ENCODE measurements around the gene LAMC3.

DNA sequence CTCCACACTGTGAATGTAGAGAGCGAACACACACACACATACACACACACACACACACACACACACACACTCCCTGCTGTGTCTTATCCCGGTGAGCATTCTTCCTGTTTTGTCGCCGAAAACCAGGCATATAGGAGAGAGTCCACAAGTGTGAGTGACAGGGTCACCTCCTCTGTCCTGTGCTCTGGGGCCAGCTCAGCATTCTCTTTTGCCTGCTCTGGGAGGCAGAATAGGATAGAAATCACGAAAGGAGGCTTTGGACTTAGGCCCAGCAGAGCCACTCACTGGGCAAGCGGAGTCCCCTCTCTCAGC, 3.0 kb downstream of the LAMC3 start:
- TF ChIP-seq, protein P1, sequence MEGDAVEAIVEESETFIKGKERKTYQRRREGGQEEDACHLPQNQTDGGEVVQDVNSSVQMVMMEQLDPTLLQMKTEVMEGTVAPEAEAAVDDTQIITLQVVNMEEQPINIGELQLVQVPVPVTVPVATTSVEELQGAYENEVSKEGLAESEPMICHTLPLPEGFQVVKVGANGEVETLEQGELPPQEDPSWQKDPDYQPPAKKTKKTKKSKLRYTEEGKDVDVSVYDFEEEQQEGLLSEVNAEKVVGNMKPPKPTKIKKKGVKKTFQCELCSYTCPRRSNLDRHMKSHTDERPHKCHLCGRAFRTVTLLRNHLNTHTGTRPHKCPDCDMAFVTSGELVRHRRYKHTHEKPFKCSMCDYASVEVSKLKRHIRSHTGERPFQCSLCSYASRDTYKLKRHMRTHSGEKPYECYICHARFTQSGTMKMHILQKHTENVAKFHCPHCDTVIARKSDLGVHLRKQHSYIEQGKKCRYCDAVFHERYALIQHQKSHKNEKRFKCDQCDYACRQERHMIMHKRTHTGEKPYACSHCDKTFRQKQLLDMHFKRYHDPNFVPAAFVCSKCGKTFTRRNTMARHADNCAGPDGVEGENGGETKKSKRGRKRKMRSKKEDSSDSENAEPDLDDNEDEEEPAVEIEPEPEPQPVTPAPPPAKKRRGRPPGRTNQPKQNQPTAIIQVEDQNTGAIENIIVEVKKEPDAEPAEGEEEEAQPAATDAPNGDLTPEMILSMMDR (IDR thresholded peaks at IDR 0.05), result no peak
- no peak for TF ChIP-seq POLR2AphosphoS5 (IDR thresholded peaks at IDR 0.05)
- TF ChIP-seq POLR2A (IDR thresholded peaks at IDR 0.05), result no peak

All from upper lobe of left lung (tissue), 4 donors.